ENCODE results near the gene SNRNP70.

SNRNP70 gene

GRCh38 chr19:49067554-49067953, 17.7 kb upstream of the SNRNP70 start:
- TF ChIP-seq CTCF (IDR thresholded peaks at IDR 0.05) = no peak

GRCh38 chr19:49069026-49069425, 16.2 kb upstream of the SNRNP70 start:
- TF ChIP-seq CTCF (IDR thresholded peaks at IDR 0.05) = no peak

- no peak for TF ChIP-seq CTCF (IDR thresholded peaks at IDR 0.05)
These were observed 14.8 kb upstream of the SNRNP70 start for GRCh38 chr19:49070416-49070815.

- TF ChIP-seq CTCF (IDR thresholded peaks at IDR 0.05) = no peak
These were observed 13.2 kb upstream of the SNRNP70 start for GRCh38 chr19:49071860-49072547.

- peak; percentile 39 for TF ChIP-seq CTCF (IDR thresholded peaks at IDR 0.05)
These were observed 11.5 kb upstream of the SNRNP70 start for GRCh38 chr19:49073514-49074378.

- TF ChIP-seq CTCF (IDR thresholded peaks at IDR 0.05) = peak; percentile 49
These were observed 10.4 kb upstream of the SNRNP70 start for GRCh38 chr19:49074869-49075268.

GRCh38 chr19:49080392-49080791, 4.9 kb upstream of the SNRNP70 start:
- TF ChIP-seq CTCF (IDR thresholded peaks at IDR 0.05) = no peak
